HT-29 (cell line): ENCODE data around the gene ACTN1. TPM values are rescaled to one million over a fixed set of nuclear protein-coding genes. Genes with fewer than 3 reads are reported as not detected.
"Not testable (repeated sequence)": the region's sequence is repeated elsewhere in the genome, so short reads cannot be mapped to it uniquely, and the experiment has no call there.

Experiments used
- DNase-seq: peaks from one replicate; pipeline ENCODE4 v3.0.0-alpha.2; 2015; ENCODE audit warnings: low spot score
- total RNA-seq: library from RNA; depleted of rRNA; stranded (reverse); fragments of >200 nt; shearing (Covaris generic); gene quantifications from 2 replicates; pipeline ENCODE4 v1.2.3, GENCODE V29; 2014; rRNA removed

The ACTN1 gene
- 104 and 115 TPM in 2 replicates for total RNA-seq

GRCh38 chr14:68979021-68979721 lies at the start of gene ACTN1:
Gene ACTN1 (minus strand): TSS chr14:68979302. CDS start chr14:68979056, 246 bp downstream.
- peak; percentile 89 for DNase-seq

- DNase-seq, result no peak
Measured at GRCh38 chr14:69027242-69027913, 48.3 kb upstream of the ACTN1 start.

DNA sequence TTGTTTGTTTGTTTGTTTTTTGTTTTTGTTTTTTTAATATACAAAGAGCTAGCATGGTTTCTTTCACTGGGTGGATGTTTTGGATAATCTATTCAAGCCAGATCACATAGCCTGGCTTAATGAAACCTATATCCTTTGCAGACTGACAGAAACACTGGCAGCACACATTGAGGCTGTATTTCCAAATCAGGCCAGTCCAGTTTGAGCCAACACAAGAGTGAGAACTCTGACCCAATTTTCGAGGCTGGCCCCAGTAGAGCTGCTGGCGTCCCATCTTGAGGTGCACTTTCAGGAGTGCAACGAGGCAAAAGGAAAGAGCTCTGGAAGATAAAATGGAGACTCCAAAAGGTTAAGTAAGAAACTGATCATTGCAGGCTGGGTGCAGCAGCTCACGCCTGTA lies 43.9 kb upstream of the ACTN1 start:
- no peak for DNase-seq

DNA sequence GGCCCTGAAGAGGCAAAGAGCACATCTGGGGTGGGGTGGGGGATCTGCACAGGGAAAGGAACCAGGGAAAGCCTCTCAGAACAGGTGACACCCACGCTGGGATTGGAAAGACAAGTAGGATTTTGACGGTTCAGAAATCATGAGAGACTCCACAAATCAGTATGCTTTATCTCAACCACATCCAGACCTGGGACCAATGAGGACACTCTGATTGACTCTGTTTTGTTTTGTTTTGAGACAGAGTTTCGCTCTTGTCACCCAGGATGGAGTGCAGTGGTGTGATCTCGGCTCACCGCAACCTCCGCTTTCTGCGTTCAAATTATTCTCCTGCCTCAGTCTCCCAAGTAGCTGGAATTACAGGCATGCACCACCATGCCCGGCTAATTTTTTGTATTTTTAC lies 43.0 kb upstream of the ACTN1 start:
- DNase-seq, result not testable (repeated sequence)

DNA sequence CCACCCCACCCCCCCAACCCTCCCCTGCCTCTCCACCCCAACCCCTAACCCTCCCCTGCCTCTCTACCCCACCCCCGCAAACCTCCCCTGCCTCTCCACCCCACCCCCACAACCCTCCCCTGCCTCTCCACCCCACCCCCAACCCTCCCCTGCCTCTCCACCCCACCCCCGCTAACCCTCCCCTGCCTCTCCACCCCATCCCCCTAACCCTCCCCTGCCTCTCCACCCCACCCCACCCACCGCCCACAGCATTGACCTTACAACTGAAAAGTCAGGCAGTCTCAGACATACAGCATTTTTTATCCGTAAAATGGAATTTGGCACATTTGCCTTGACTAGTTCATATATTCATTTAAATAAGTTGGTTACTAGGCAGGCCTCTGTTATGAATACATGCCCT lies 38.6 kb upstream of the ACTN1 start:
- no peak for DNase-seq

- no peak for DNase-seq
Measured at GRCh38 chr14:69014829-69015259, 35.7 kb upstream of the ACTN1 start.

- DNase-seq, result peak; percentile 86
Measured at GRCh38 chr14:69013943-69014782, 35.1 kb upstream of the ACTN1 start.

DNA sequence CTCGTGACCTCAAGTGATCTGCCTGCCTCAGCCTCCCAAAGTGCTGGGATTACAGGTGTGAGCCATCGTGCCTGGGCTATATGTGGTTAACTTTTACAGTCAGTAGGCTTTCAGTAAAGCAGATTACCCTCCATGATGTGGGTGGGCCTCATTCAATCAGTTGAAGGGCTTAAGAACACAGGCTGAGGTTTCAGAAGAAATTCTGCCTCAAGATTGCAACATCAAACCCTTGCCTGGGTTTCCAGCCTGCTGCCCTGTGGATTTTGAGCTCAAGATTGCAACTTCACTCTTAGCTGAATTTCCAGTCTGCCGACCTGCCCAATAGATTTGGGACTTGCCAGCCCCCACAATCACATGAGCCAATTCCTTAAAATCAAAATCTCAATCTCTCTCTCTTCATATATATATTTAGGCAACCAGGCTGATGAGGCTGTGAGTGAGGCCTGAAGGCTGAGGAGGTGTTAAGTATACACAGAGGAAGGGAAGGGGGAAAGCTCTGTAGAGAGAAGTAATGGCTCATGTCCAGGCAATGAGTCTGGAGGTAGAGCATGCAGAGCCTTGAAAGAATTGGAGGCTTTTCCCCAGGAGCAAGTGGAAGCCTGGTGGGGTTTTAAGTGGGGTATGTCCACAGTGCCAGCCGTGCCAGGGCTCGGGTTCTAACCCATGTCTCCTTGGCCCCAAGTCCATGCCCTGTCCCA lies 33.3 kb upstream of the ACTN1 start:
- no peak for DNase-seq

DNA sequence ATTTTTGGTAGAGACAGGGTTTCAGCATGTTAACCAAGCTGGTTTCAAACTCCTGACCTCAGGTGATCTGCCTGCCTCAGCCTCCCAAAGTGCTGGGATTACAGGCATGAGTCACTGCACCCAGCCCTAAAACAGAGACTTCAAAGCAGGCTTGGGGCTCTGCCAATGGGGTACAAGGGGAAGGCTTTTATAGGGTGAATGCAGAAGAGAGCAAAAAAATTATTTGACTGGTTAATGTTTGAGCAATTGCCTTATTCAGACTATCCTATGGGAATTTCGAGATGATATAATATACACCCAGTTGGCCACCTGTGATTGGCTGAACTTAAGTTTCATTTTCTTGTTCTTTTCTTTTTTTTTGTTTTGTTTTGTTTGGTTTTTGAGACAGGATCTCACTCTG lies 31.5 kb upstream of the ACTN1 start:
- peak; percentile 31 for DNase-seq

DNA sequence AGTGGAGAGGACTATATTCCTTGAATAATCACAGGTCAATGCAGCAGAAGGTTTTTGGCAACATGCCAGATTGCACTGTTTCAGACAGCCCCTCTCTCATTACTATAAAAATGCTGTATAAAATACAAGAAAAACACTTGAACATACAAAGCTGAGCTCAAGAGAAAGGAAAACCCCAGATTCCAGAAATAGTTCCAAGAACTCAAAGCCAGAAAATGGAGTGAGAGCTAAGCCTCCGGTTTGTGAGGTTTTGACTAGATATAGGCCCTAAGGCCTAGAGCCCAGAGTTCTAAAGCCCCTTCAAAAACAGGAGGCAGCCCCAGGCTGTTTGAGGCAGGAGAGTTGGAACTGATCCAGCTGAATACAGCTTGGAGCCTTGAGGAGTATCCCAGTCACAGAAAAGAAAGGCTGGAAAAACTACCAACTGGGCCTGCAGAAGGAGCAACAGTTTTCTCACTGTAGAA lies 29.4 kb upstream of the ACTN1 start:
- no peak for DNase-seq

DNA sequence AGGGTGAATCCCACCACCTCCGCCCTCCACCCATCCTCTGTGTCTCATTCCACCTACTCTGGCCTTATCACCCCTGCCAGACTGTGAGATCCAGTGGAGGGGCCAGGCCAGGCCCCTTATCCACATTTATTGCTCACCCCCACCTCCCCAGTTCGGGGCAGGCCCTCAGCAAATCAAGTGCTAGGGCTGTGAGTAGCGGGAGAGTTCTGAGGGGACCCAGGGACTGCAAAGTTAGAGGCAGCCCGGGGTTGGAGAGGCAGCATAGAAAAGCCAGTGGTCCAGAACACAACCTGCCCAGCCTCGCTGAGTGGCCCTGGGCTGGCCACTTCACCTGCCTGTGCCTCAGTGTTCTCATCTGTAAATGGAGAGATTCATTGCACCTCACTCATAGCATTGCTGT lies 27.2 kb upstream of the ACTN1 start:
- no peak for DNase-seq

DNA sequence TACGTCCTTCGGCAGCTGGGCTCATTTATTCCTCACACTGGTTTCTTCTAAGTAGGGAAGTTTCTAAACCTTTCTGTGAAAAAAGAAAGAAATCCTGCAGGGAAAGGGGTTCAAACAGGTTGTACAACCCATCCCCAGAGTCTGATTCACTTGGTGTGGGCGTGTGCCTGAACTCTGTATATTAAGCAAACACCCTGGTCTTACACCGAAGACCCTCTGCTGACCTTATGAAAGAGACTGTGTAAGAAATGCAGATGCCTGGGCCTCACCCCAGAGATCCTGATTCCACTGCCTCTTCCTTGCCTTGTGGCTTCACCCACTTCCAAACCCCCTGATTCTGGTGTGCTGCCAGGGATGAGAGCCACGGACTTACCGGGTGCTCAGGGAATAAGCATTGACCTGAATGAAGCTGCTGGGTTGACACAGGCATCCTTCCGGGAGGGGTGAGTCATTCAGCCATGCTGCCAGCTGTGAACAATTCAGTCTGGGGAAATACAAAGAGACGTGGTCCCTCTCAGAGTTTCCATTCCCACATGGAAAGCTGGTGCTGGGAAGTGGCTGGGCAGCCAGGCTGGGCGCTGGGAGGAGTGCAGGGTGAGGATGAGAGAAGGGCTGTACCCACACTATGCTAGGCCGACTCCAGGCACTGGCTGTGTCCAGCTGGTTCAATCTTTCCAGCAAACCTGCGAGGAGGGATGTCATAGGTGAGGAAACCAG lies 26.5 kb upstream of the ACTN1 start:
- DNase-seq, result peak; percentile 51

GRCh38 chr14:69004731-69005431 lies 25.8 kb upstream of the ACTN1 start:
- no peak for DNase-seq

- DNase-seq, result no peak
Measured at GRCh38 chr14:69003626-69004025, 24.5 kb upstream of the ACTN1 start.

DNA sequence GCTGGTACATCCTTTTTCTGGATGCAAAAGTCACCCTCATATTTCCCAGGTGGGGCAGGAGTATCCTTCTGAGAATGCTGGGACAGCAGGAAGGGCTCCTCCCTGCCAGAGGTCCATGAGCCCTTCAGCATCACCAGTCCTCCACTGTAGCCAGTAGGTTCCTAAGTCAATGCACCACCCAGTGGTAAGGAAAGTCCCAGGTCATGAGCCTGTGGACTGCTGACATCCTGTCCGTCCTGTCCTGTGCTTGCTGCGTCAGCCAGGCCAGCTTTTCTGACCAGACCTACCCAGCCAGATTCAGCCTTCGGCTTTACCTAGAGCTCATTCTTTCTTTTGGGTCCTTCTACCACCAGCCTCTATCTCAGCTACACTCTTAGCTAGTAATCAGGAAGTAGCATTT lies 23.0 kb upstream of the ACTN1 start:
- peak; percentile 70 for DNase-seq

DNA sequence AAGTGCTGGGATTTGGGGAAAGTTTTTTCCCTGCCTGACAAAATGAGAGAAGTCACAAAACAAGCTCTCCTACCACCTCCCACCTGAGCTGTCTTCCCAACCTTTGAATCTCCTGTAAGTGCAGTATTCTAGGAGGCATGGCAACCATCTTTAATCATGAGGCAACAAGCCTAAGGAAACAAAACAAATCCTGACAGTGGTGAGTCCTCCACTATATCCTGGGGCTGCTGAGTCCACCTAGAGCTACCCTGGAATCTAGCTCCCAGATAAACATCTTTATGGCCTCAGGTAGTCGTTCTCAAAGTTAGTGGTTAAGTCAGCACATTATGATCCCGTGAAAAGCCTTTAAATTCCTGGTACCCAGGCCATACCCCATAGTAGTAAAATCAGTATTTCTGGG lies 22.3 kb upstream of the ACTN1 start:
- DNase-seq, result no peak

DNA sequence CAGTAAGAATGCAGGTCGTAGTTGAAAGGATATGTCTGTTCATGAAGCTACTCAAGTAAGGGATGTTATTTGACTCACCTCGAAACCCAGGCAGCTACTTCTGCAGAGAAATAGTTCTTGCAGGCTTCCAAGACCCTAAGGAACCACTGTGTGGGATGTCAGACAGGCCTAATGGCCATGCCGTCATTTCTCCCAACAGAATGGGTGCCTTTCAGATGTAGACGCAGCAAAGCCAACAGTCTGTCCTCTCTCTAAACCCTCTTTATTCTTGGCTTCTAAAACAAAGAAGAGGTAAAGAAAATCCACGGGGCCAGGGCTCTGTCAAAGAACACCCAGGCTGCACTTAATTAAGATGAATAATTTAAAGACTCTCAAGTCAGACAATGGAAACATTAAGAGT lies 19.0 kb upstream of the ACTN1 start:
- DNase-seq, result no peak

DNA sequence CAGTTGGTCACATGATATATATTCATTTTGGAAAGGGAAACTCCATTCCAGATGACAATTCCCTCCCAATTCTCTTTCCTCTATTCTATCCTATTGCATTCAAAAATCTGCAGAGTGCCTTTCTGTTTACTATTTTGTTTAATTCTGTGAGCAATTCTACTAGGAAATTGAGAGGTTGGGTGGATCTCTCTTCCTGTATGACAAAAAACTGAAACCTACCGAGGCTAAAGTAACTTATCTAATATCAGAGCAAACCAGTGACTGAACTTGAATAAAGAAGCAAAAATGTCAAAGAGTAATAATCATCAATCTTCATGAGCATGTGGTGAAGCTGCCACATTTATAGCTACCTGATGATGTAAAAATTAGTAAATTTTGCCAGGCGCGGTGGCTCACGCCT lies 16.6 kb upstream of the ACTN1 start:
- no peak for DNase-seq

DNA sequence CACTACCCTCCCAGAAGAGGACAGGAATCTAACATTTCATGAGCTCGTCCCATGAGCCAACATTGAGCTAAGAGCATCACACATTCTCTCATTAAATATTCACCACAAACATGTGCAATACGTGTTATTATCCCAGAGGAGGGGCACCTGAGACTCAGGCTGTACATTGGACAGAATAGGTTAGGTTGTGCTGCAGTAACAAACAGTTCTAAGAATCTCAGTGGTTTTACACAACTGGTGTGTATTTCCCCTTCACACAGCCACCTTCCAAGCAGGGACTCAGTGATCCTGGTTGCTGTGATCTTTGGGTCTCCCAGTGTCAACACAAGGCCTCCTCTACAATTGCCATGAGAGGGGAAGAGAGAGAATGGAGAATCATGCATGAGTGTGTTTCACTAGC lies 15.0 kb upstream of the ACTN1 start:
- DNase-seq, result no peak

DNA sequence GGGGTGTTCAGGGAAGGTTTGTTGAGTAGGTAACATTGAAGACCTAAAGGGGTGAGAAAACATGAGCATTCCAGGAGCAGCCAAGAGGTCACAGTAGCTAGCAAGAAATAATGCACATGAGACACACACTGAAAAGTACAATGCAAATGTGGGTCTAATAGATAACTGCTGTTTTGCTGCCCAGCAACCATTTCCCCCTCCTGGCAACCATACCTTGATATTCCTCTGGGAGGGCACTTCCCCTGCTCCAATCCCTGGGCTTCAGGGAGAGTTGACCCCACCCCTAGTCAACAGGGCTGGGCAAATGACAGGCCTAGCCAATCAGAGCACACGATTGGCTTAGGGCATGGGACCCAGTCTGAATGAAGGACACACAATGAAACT lies 8.5 kb upstream of the ACTN1 start:
- DNase-seq, result peak; percentile 22
